Measurements from ENCODE around the gene FDX2. TPM values are rescaled to one million over a fixed set of nuclear protein-coding genes. Genes with fewer than 3 reads are reported as not detected.

FDX2 gene
- total and polyA plus RNA-seq, 2 experiments from 2014 or later, result 24.9 to 49.3 TPM

DNA sequence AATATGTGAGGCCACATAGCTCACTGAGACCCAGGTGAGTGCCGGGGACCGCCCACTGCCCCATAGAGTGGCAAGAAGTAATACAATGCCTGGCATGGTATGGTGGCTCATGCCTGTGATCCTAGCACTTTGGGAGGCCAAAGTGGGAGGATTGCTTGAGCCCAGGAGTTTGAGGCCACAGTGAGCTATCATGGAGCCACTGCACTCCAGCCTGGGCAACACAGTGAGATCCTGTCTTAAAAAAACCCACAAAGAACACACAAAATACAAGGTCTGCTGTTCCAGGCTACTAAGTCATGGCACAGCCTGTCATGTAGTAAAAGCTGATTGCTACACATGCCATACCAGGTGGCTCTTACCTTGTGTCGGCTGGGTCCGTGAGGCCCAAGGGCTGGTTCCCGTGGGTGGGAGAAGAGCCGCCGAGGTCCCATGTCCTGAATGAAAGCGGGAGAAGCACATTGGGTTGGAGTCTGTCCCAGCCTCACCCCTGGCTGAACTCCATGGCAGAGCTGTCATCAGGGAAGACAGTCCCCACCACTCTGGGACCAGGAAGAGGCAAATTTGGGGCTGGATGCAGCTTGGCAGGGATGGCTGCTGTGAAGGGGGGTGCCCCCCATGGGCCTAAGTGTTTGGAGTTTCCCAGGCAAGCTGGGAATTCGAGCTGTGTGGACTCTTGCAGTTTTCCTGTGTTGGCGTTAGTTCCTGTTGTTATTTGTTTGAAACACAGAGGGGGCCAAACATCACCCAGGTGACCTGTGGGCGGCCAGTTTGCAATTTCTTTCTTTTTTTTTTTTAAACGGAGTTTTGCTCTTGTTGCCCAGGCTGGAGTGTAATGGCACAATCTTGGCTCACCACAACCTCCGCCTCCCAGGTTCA is 3.2 kb upstream of the FDX2 start:
- H3K4me2 ChIP-seq, result no peak overlapping the region
- no peak overlapping the region for H3K4me3 ChIP-seq
- 93% methylated on average over 13 of the region's 13 CpGs for WGBS (ENCODE audit: low lambda C conversion rate, missing lambda C conversion rate)
- H4K20me1 ChIP-seq (ENCODE audit: insufficient read depth, poor library complexity, severe bottlenecking), result no peaks in the 10 kb centered on the region
- H3K27me3 ChIP-seq, result no peaks in the 10 kb centered on the region
- H3K9me2 ChIP-seq (replicated peaks; ENCODE audit: insufficient read depth), result no peaks in the 10 kb centered on the region
- peaks cover 7% of the 10 kb centered on the region for H3K79me2 ChIP-seq
- H3K4me1 ChIP-seq (ENCODE audit: insufficient read depth), result peaks cover 12% of the 10 kb centered on the region
- no peaks in the 10 kb centered on the region for H3K36me3 ChIP-seq (replicated peaks; ENCODE audit: insufficient read depth, low read depth)
- no peak for DNase-seq (ENCODE audit: low spot score)
- TF ChIP-seq, protein P1, sequence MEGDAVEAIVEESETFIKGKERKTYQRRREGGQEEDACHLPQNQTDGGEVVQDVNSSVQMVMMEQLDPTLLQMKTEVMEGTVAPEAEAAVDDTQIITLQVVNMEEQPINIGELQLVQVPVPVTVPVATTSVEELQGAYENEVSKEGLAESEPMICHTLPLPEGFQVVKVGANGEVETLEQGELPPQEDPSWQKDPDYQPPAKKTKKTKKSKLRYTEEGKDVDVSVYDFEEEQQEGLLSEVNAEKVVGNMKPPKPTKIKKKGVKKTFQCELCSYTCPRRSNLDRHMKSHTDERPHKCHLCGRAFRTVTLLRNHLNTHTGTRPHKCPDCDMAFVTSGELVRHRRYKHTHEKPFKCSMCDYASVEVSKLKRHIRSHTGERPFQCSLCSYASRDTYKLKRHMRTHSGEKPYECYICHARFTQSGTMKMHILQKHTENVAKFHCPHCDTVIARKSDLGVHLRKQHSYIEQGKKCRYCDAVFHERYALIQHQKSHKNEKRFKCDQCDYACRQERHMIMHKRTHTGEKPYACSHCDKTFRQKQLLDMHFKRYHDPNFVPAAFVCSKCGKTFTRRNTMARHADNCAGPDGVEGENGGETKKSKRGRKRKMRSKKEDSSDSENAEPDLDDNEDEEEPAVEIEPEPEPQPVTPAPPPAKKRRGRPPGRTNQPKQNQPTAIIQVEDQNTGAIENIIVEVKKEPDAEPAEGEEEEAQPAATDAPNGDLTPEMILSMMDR (IDR thresholded peaks at IDR 0.05; ENCODE audit: poor library complexity), result no peak
- no peak for TF ChIP-seq EZH2phosphoT487 (IDR thresholded peaks at IDR 0.05; ENCODE audit: low read depth, severe bottlenecking, unreplicated experiment)
- TF ChIP-seq EZH2 (IDR thresholded peaks at IDR 0.05; ENCODE audit: borderline replicate concordance), result no peak
- no peak overlapping the region for H2AFZ ChIP-seq
- no peaks in the 10 kb centered on the region for H3K9me3 ChIP-seq (ENCODE audit: low read depth)
- H3K27ac ChIP-seq, result no peak overlapping the region

DNA sequence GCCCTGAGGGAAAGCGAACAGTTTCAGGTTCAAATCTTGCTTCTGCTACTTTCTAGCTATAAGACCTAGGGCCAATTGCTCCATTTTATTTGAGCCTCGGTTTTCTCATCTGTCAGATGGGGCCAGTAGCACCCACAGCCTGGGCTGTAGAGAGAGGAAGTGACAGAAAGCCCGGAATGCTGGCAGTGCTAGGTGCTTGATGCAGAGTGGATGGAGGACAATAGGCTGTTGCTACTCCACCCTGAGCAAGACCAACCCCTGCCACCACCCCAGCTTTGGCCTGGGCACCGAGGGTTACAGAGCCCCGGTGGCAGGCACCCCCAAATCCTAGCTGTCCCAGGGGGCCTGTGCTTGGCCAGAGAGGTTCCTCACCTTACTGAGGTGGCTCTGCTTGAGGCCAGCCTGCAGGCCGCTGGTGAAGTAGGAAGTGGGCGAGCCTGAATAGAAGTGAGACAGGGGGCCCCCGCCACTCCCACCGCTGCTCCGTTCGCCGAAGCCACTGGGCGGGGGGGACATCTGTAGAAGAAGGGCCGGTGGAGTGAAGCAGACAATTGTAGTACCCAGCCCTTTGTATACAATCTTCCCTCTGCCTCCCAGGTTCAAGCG is 2.1 kb upstream of the FDX2 start:
- no peak for DNase-seq (ENCODE audit: low spot score)
- no peaks in the 10 kb centered on the region for H3K36me3 ChIP-seq (replicated peaks; ENCODE audit: insufficient read depth, low read depth)
- no peaks in the 10 kb centered on the region for H3K9me3 ChIP-seq (ENCODE audit: low read depth)
- no peak overlapping the region for H3K4me2 ChIP-seq
- H3K27ac ChIP-seq, result no peak overlapping the region
- H3K27me3 ChIP-seq, result no peaks in the 10 kb centered on the region
- no peaks in the 10 kb centered on the region for H4K20me1 ChIP-seq (ENCODE audit: insufficient read depth, poor library complexity, severe bottlenecking)
- TF ChIP-seq, protein P1 (IDR thresholded peaks at IDR 0.05; ENCODE audit: poor library complexity), result no peak
- H3K79me2 ChIP-seq, result peaks cover 7% of the 10 kb centered on the region
- H3K4me3 ChIP-seq, result no peak overlapping the region
- H2AFZ ChIP-seq, result no peak overlapping the region
- WGBS (ENCODE audit: low lambda C conversion rate, missing lambda C conversion rate), result 94% methylated on average over 15 of the region's 15 CpGs
- no peaks in the 10 kb centered on the region for H3K9me2 ChIP-seq (replicated peaks; ENCODE audit: insufficient read depth)
- peaks cover 12% of the 10 kb centered on the region for H3K4me1 ChIP-seq (ENCODE audit: insufficient read depth)

DNA sequence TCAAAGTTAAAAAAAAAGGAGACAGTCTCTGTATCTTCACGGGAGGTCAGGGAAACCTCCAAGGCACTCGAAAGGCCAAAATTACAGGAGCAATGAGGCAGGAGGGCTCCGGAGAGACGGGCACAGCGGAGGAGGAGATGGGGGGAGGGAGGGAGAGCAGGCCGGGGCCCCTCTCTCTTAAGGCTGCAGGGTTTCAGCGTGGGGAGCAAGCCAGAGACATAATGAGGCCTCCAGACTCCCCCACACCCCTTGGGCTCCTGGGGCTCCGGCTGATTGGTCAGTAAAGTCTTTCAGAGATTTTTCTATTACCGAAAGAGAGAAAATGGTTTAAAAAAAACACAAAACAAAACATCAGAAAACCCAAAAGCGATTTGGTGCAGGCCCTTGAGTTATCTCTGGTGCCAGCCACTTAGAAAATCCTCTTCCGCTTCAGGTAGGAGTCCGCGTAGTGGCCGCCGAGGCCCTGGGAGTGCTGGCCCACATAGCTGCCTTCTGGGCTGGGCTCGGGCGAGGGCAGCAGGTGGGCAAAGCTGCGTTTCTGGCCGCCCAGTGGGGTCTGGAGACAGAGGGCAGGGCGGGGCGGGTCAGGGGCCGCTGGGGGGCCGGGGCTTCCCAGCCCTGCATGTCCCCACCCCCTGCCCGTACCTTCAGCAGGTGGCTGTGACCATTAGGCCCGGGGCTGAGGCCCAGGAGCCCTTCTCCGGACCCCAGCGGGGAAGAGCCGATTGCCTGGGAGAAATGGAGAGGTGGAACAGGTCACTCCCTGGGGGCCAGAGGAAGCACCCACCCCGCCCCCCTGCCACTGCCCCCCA is 1.4 kb upstream of the FDX2 start:
- no peak for TF ChIP-seq EZH2 (IDR thresholded peaks at IDR 0.05; ENCODE audit: borderline replicate concordance)
- TF ChIP-seq EZH2phosphoT487 (IDR thresholded peaks at IDR 0.05; ENCODE audit: low read depth, severe bottlenecking, unreplicated experiment), result no peak
- TF ChIP-seq, protein P1 (IDR thresholded peaks at IDR 0.05; ENCODE audit: poor library complexity), result no peak
- DNase-seq (ENCODE audit: low spot score), result no peak
- no peaks in the 10 kb centered on the region for H3K9me2 ChIP-seq (replicated peaks; ENCODE audit: insufficient read depth)
- no peaks in the 10 kb centered on the region for H3K27me3 ChIP-seq
- no peak overlapping the region for H3K4me2 ChIP-seq
- no peak overlapping the region for H3K4me3 ChIP-seq
- H3K4me1 ChIP-seq (ENCODE audit: insufficient read depth), result peaks cover 12% of the 10 kb centered on the region
- H3K9me3 ChIP-seq (ENCODE audit: low read depth), result no peaks in the 10 kb centered on the region
- H3K27ac ChIP-seq, result no peak overlapping the region
- no peak overlapping the region for H2AFZ ChIP-seq
- H3K79me2 ChIP-seq, result peaks cover 7% of the 10 kb centered on the region
- no peaks in the 10 kb centered on the region for H4K20me1 ChIP-seq (ENCODE audit: insufficient read depth, poor library complexity, severe bottlenecking)
- WGBS (ENCODE audit: low lambda C conversion rate, missing lambda C conversion rate), result 92% methylated on average over 20 of the region's 29 CpGs
- no peaks in the 10 kb centered on the region for H3K36me3 ChIP-seq (replicated peaks; ENCODE audit: insufficient read depth, low read depth)
